Thyroid gland (tissue), 4 donors: ENCODE results near the gene NLE1. TPM values are rescaled to one million over a fixed set of nuclear protein-coding genes. Genes with fewer than 3 reads are reported as not detected.
"Not testable (repeated sequence)": the region's sequence is repeated elsewhere in the genome, so short reads cannot be mapped to it uniquely, and the experiment has no call there.

Source experiments
- DNase-seq, 2 donors: peaks; one replicate each; pipeline ENCODE4 v3.0.0-alpha.2; 2019
- H3K27ac ChIP-seq, 3 donors: fragments of 200-600 bp; sonication (generic); 1 replicate in 2 of 3; 2 replicates in 1 of 3; pipeline ENCODE4 v1.5.1; 2016 to 2019; ENCODE audit warnings: mild to moderate bottlenecking in 1 of 3, moderate library complexity in 1 of 3
- H3K27me3 ChIP-seq: fragments of 200-600 bp; sonication (generic); one replicate; pipeline ENCODE4 v1.5.1; 2019
- H3K36me3 ChIP-seq, 2 donors: fragments of 200-600 bp; sonication (generic); one replicate each; pipeline ENCODE4 v1.5.1; 2016 to 2019
- H3K4me1 ChIP-seq, 2 donors: fragments of 200-600 bp; sonication (generic); one replicate each; pipeline ENCODE4 v1.5.1; 2017 to 2019
- H3K4me3 ChIP-seq, 3 donors: fragments of 200-600 bp; sonication (generic); replicated peaks in 1 of 3; 1 replicate in 2 of 3; 2 replicates in 1 of 3; pipeline ENCODE4 v1.5.1; 2016; ENCODE audit warnings: mild to moderate bottlenecking in 1 of 3
- H3K9me3 ChIP-seq: fragments of 200-600 bp; sonication (generic); one replicate; pipeline ENCODE4 v1.5.1; 2017
- CTCF ChIP-seq, 6 experiments: fragments of 200-600 bp in 3 of 6; fragments of 450-650 bp in 3 of 6; sonication (generic) in 3 of 6; IDR thresholded peaks; one replicate each; pipeline ENCODE4 v1.5.1; 2016 to 2019; ENCODE audit warnings: antibody characterized with exemption in 6 of 6, mild to moderate bottlenecking in 2 of 6, inconsistent platforms in 1 of 6, moderate library complexity in 1 of 6
- POLR2A ChIP-seq, 2 donors: fragments of 450-650 bp; IDR thresholded peaks; one replicate each; pipeline ENCODE4 v1.6.1; 2017; ENCODE audit warnings: antibody characterized with exemption in 2 of 2, mild to moderate bottlenecking in 2 of 2, moderate library complexity in 1 of 2
- WGBS, 2 donors: methylation state at CpG; one replicate each; pipeline ENCODE4 v1.1.5; 2017; 5-methylcytosine and 5-hydroxymethylcytosine counted together
- intact Hi-C: fragments of 100-400 bp; cut with DNase I; formaldehyde crosslinking; loops from one replicate; pipeline ENCODE4 v1.15.1; 2023
- total RNA-seq, 4 donors: library from RNA; depleted of rRNA; stranded (reverse); fragments of >200 nt; gene quantifications; one replicate each; pipeline ENCODE4 v1.2.3, GENCODE V29; 2016

Gene NLE1
- total RNA-seq, 4 donors from 2014 or later = 9.7 to 13.6 (median 11.6) TPM

GRCh38 chr17:35175638-35176415, 33.7 kb upstream of the NLE1 start:
- intact Hi-C loops = loop anchor here (10.0 kb wide), 1 partner anchor 359 kb away; the partner anchor contains the start of gene SLFN12L
- Histone ChIP-seq H3K36me3 (no peaks in the 10 kb centered on the region), H3K4me3 (no peak overlapping the region), H3K9me3 (no peaks in the 10 kb centered on the region), H3K27ac (no peak overlapping the region), H3K4me1 (no peaks in the 10 kb centered on the region), H3K27me3 (no peaks in the 10 kb centered on the region)
- no peak for DNase-seq
- 75 to 87% methylated on average over 8 to 9 of the region's 9 CpGs for WGBS, 2 donors
- TF ChIP-seq POLR2A (IDR thresholded peaks at IDR 0.05) (no peak), CTCF (IDR thresholded peaks at IDR 0.05) (no peak)

- no peak for TF ChIP-seq CTCF (IDR thresholded peaks at IDR 0.05)
- TF ChIP-seq POLR2A (IDR thresholded peaks at IDR 0.05) = no peak
- H3K27me3 ChIP-seq = no peaks in the 10 kb centered on the region
- no peaks in the 10 kb centered on the region for H3K36me3 ChIP-seq
- no peak overlapping the region for H3K4me3 ChIP-seq
- WGBS, 2 donors = 81% methylated on average over 2 of the region's 2 CpGs
- H3K4me1 ChIP-seq = no peaks in the 10 kb centered on the region
- intact Hi-C loops = loop anchor here (10.0 kb wide), 1 partner anchor 360 kb away; the partner anchor contains the start of gene SLFN12L
- no peaks in the 10 kb centered on the region for H3K9me3 ChIP-seq
- no peak overlapping the region for H3K27ac ChIP-seq
- DNase-seq = no peak
Observed at GRCh38 chr17:35174835-35175334, 32.8 kb upstream of the NLE1 start.

GRCh38 chr17:35172321-35172720, 30.2 kb upstream of the NLE1 start:
- DNase-seq, H3K9me3 ChIP-seq, H3K4me3 ChIP-seq, H3K4me1 ChIP-seq, H3K27me3 ChIP-seq, H3K36me3 ChIP-seq, H3K27ac ChIP-seq: not testable (repeated sequence)
- intact Hi-C loops = loop anchor here (10.0 kb wide), 1 partner anchor 362 kb away; the partner anchor contains the start of gene SLFN12L
- 72 to 73% methylated on average over 3 of the region's 3 CpGs for WGBS, 2 donors

GRCh38 chr17:35171834-35172233, 29.7 kb upstream of the NLE1 start:
- Histone ChIP-seq H3K36me3 (no peaks in the 10 kb centered on the region), H3K27me3 (no peaks in the 10 kb centered on the region), H3K9me3 (no peaks in the 10 kb centered on the region), H3K4me1 (no peaks in the 10 kb centered on the region), H3K4me3 (no peak overlapping the region), H3K27ac (no peak overlapping the region)
- TF ChIP-seq CTCF (IDR thresholded peaks at IDR 0.05) = no peak
- TF ChIP-seq POLR2A (IDR thresholded peaks at IDR 0.05) = no peak
- WGBS, 2 donors = 51 to 54% methylated on average over 2 of the region's 2 CpGs
- intact Hi-C loops = loop anchor here (10.0 kb wide), 1 partner anchor 363 kb away; the partner anchor contains the start of gene SLFN12L
- no peak for DNase-seq

- no peak for DNase-seq
Observed at GRCh38 chr17:35170968-35171771, 29.1 kb upstream of the NLE1 start.

More at GRCh38 chr17:35170968-35171771, 29.1 kb upstream of the NLE1 start:
- TF ChIP-seq POLR2A (IDR thresholded peaks at IDR 0.05) = no peak
- TF ChIP-seq CTCF (IDR thresholded peaks at IDR 0.05) = peak in 1 of 6 experiments; percentile 8
- no peaks in the 10 kb centered on the region for H3K9me3 ChIP-seq
- H3K27me3 ChIP-seq = no peaks in the 10 kb centered on the region
- H3K27ac ChIP-seq = no peak overlapping the region
- H3K36me3 ChIP-seq = no peaks in the 10 kb centered on the region
- no peaks in the 10 kb centered on the region for H3K4me1 ChIP-seq
- intact Hi-C loops = loop anchor here (10.0 kb wide), 1 partner anchor 364 kb away; the partner anchor contains the start of gene SLFN12L
- H3K4me3 ChIP-seq = no peak overlapping the region
- 67 to 72% methylated on average over 16 to 18 of the region's 18 CpGs for WGBS, 2 donors
